GM19351 (cell line): ENCODE results near the gene RAC3.

Experiments
- ATAC-seq: cut with Tn5 transposase; IDR thresholded peaks from one replicate; pipeline ENCODE4 v1.9.1; 2021; ENCODE audit warnings: mild to moderate bottlenecking, moderate library complexity; ENCODE audit not compliant: unreplicated experiment

RAC3 gene

GRCh38 chr17:82053556-82054263, 22.2 kb downstream of the RAC3 start:
- ATAC-seq: no peak

- ATAC-seq: no peak
These were observed 23.0 kb downstream of the RAC3 start for GRCh38 chr17:82054351-82055022.

GRCh38 chr17:82055023-82055964, 23.8 kb downstream of the RAC3 start:
- no peak for ATAC-seq

GRCh38 chr17:82055965-82056728, 24.7 kb downstream of the RAC3 start:
- ATAC-seq: no peak

GRCh38 chr17:82056729-82057621, 25.5 kb downstream of the RAC3 start:
- ATAC-seq: no peak

GRCh38 chr17:82058230-82058854, 26.9 kb downstream of the RAC3 start:
- ATAC-seq: no peak

GRCh38 chr17:82058855-82059249, 27.4 kb downstream of the RAC3 start:
- no peak for ATAC-seq

- ATAC-seq: no peak
These were observed 28.0 kb downstream of the RAC3 start for GRCh38 chr17:82059272-82060000.

GRCh38 chr17:82060001-82060380, 28.5 kb downstream of the RAC3 start:
- ATAC-seq: no peak

GRCh38 chr17:82060614-82061013, 29.1 kb downstream of the RAC3 start:
- ATAC-seq: no peak

- ATAC-seq: no peak
These were observed 29.8 kb downstream of the RAC3 start for GRCh38 chr17:82061047-82061925.

GRCh38 chr17:82062076-82062983, 30.9 kb downstream of the RAC3 start:
- ATAC-seq: no peak

- ATAC-seq: no peak
These were observed 31.5 kb downstream of the RAC3 start for GRCh38 chr17:82062984-82063368.

GRCh38 chr17:82063424-82064415, 32.2 kb downstream of the RAC3 start:
- ATAC-seq: no peak

- no peak for ATAC-seq
These were observed 33.1 kb downstream of the RAC3 start for GRCh38 chr17:82064433-82065192.
